Mesothelial cell of epicardium (in vitro differentiated cells): ENCODE measurements around the gene CMIP. TPM values are rescaled to one million over a fixed set of nuclear protein-coding genes. Genes with fewer than 3 reads are reported as not detected.
"Not testable (repeated sequence)": the region's sequence is repeated elsewhere in the genome, so short reads cannot be mapped to it uniquely, and the experiment has no call there.

Experiments
- DNase-seq, 2 experiments: peaks; one replicate each; pipeline ENCODE4 v3.0.0; 2021; ENCODE audit warnings: low spot score in 2 of 2; ENCODE audit not compliant: unreplicated experiment in 2 of 2
- H3K27ac Mint-ChIP-seq: 2 replicates; pipeline ENCODE4 v1.8.0; 2021; ENCODE audit warnings: mixed read lengths
- H3K27me3 Mint-ChIP-seq: 2 replicates; pipeline ENCODE4 v1.8.0; 2021; ENCODE audit warnings: low read depth, mixed read lengths
- H3K36me3 Mint-ChIP-seq: 2 replicates; pipeline ENCODE4 v1.8.0; 2021; ENCODE audit warnings: mixed read lengths
- H3K4me1 Mint-ChIP-seq: 2 replicates; pipeline ENCODE4 v1.8.0; 2021; ENCODE audit warnings: mixed read lengths
- H3K4me3 Mint-ChIP-seq: 2 replicates; pipeline ENCODE4 v1.8.0; 2021; ENCODE audit warnings: mild to moderate bottlenecking, moderate library complexity, mixed read lengths
- H3K9me3 Mint-ChIP-seq: 2 replicates; pipeline ENCODE4 v1.8.0; 2021; ENCODE audit warnings: mixed read lengths
- total RNA-seq: library from RNA; stranded (reverse); gene quantifications from 3 replicates; pipeline ENCODE4 v1.2.1, GENCODE V29; 2021
- TF ChIP-seq, protein P1 (sequence below): fragments of 200-600 bp; sonication (generic); IDR thresholded peaks from one replicate; pipeline ENCODE4 v1.5.0; 2021; ENCODE audit warnings: antibody characterized with exemption; ENCODE audit not compliant: unreplicated experiment

Gene CMIP
- total RNA-seq, 1 donor from 2014 or later, result 71.0 TPM

DNA sequence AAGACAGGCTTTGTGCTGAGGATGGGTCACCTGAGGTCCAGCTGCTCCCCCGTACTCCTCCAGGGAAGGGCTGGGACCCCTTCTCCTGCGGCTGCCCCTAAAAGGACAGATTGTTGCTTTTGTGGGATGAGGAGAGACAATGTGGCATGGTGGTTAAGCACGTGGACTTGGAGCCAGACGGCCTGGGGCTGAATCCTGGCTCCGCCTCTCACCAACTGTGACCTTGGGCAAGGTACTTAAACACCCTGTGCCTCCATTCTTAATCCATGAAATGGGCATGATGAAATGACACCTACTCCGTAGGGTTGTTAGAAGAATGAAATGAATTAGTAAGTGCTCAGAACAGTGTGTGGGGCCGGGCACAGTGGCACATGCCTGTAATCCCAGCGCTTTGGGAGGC, 294.9 kb downstream of the CMIP start:
- TF ChIP-seq, protein P1, sequence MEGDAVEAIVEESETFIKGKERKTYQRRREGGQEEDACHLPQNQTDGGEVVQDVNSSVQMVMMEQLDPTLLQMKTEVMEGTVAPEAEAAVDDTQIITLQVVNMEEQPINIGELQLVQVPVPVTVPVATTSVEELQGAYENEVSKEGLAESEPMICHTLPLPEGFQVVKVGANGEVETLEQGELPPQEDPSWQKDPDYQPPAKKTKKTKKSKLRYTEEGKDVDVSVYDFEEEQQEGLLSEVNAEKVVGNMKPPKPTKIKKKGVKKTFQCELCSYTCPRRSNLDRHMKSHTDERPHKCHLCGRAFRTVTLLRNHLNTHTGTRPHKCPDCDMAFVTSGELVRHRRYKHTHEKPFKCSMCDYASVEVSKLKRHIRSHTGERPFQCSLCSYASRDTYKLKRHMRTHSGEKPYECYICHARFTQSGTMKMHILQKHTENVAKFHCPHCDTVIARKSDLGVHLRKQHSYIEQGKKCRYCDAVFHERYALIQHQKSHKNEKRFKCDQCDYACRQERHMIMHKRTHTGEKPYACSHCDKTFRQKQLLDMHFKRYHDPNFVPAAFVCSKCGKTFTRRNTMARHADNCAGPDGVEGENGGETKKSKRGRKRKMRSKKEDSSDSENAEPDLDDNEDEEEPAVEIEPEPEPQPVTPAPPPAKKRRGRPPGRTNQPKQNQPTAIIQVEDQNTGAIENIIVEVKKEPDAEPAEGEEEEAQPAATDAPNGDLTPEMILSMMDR, result no peak
- Mint-ChIP-seq H3K27me3 (peaks cover 11% of the 10 kb centered on the region), H3K4me1 (peaks cover 7% of the 10 kb centered on the region), H3K9me3 (no peaks in the 10 kb centered on the region), H3K36me3 (no peaks in the 10 kb centered on the region), H3K27ac (no peak overlapping the region), H3K4me3 (no peak overlapping the region)
- DNase-seq, result no peak

DNA sequence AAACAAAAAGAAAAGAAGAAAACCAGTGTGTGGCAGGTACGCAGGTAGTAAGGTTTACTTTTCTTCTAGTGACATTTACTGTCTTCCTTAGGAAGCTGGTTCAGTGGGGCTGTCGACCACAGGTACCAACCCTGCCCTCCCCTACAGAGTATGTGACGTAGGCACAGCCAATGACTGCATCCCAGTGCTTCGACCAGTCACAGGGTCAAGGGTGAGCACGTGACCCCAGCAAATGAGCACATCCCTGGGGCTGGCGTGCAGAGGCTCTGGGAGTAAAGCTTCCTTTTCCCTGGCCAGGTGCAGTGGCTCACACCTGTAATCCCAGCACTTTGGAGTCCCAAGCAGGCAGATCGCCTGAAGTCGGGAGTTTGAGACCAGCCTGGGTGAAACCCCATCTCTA, 295.6 kb downstream of the CMIP start:
- Mint-ChIP-seq H3K9me3 (no peaks in the 10 kb centered on the region), H3K4me3 (no peak overlapping the region), H3K27ac (no peak overlapping the region), H3K36me3 (no peaks in the 10 kb centered on the region), H3K27me3 (peaks cover 11% of the 10 kb centered on the region), H3K4me1 (peaks cover 7% of the 10 kb centered on the region)
- DNase-seq, result no peak
- TF ChIP-seq, protein P1, result no peak

DNA sequence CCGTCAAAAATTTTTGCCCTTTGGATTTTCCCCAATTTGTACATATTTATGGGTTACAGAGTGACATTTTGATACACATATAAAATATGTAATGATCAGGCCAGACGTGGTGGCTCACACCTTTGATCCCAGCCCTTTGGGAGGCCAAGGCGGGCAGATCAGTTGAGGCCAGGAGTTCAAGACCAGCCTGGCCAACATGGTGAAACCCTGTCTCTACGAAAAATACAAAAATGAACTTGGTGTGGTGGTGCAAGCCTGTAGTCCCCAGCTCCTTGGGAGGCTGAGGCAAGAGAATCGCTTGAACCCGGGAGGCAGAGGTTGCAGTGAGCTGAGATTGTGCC, 296.8 kb downstream of the CMIP start:
- not testable (repeated sequence) for H3K4me3 Mint-ChIP-seq, H3K9me3 Mint-ChIP-seq, H3K27ac Mint-ChIP-seq, H3K36me3 Mint-ChIP-seq, DNase-seq
- Mint-ChIP-seq H3K27me3 (peaks cover 11% of the 10 kb centered on the region), H3K4me1 (peaks cover 14% of the 10 kb centered on the region)

DNA sequence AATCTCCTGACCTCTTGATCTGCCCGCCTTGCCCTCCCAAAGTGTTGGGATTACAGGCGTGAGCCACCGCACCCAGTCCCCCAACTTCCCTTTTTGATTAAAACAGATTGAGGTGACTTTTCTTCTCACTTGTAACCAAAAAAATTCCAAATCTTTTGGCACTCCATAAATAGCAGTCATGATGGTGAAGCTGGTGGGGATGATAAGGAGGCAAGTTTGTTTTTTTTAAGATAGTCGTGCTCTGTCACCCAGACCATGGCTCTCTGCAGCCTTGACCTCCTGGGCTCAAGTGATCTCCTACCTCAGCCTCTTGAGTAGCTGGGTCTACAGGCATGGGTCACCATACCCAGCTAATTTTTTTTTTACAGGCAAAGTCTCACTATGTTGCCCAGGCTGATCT, 299.8 kb downstream of the CMIP start:
- H3K27ac Mint-ChIP-seq, result no peak overlapping the region
- no peaks in the 10 kb centered on the region for H3K9me3 Mint-ChIP-seq
- TF ChIP-seq, protein P1, result no peak
- DNase-seq, result no peak
- H3K27me3 Mint-ChIP-seq, result peaks cover 15% of the 10 kb centered on the region
- H3K4me1 Mint-ChIP-seq, result peaks cover 7% of the 10 kb centered on the region
- no peaks in the 10 kb centered on the region for H3K36me3 Mint-ChIP-seq
- no peak overlapping the region for H3K4me3 Mint-ChIP-seq

DNA sequence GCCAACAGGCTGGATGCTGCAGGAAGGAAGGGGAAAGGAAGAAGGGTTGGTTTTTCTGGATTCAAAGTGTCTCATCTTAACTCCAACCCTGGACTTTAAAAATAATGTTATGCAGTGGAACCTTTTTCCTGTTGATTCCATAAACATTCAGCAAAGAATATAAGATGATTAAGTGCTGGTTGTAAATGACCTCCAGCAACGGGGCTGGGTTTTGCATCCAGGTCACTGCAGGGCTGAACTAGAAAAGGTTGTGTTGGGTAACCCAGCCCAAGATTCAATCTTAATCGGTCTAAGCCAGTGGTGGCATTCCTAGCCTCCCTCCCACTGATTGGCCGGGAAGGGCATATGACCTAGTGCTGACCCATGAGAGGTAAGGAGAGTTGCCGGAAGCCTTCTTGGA, 300.3 kb downstream of the CMIP start:
- H3K4me1 Mint-ChIP-seq, result peaks cover 7% of the 10 kb centered on the region
- TF ChIP-seq, protein P1, result no peak
- H3K27ac Mint-ChIP-seq, result no peak overlapping the region
- no peaks in the 10 kb centered on the region for H3K36me3 Mint-ChIP-seq
- no peak for DNase-seq
- no peak overlapping the region for H3K4me3 Mint-ChIP-seq
- peaks cover 15% of the 10 kb centered on the region for H3K27me3 Mint-ChIP-seq
- no peaks in the 10 kb centered on the region for H3K9me3 Mint-ChIP-seq

DNA sequence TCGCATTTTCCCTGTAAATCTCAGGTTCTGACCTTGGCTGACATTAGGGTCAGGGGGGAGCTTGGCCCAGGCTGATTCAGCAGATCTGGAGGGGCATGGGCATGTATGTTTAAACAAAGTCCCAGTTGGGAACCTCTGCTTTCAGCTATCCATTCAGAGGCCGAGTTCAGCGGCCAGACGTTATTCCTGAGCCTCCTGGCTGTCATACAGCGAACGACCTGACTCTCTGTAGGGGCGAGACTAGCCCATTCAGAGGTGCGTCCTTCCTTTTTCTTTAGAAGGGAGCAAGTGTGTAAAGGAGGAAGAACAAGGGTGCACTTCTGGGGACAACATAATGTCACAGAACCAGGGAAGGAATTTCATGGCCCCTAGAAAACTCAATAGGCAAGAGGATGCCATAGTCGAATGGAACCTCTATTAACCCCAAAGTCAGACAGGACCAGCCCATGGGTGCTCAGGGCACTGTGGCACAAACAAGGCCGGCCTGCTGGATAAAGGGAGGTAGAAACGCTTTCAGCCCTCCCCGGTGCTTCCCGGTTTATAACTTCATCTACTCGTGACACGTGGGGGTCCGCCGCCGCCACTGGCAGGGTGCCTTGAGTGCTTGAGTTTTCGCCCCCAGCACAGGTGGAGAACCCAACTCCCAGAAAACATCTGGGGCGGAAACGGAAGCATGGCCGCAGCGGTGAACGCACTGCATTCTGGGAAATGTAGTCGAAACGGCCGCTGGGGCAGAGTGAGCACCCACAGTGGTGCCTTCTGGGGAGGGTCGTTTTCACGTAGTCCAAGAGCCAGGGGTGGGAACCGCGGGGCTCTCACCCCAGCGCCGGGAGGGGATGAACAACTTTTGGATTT, 301.3 kb downstream of the CMIP start:
- TF ChIP-seq, protein P1, result no peak
- DNase-seq, result peak; percentile 33 to 67
- Mint-ChIP-seq H3K4me3 (peak overlapping the region; percentile 77), H3K27ac (peak overlapping the region; percentile 81), H3K4me1 (peaks cover 7% of the 10 kb centered on the region), H3K9me3 (no peaks in the 10 kb centered on the region), H3K36me3 (no peaks in the 10 kb centered on the region), H3K27me3 (peaks cover 15% of the 10 kb centered on the region)
